Measurements from ENCODE around the gene CDYL2.

GRCh38 chr16:80806289-80806688 is 1.9 kb upstream of the CDYL2 start:
- TF ChIP-seq POLR2A (IDR thresholded peaks at IDR 0.05), result no peak
- TF ChIP-seq CTCF (IDR thresholded peaks at IDR 0.05), result no peak
